Thyroid gland (tissue), 4 donors: Measurements from ENCODE around the gene KCNQ2.

Experiments used
- POLR2A ChIP-seq, 2 donors: fragments of 450-650 bp; IDR thresholded peaks; one replicate each; pipeline ENCODE4 v1.6.1; 2017; ENCODE audit warnings: antibody characterized with exemption in 2 of 2, mild to moderate bottlenecking in 2 of 2, moderate library complexity in 1 of 2
- TF ChIP-seq, protein P1 (sequence below), 6 experiments: fragments of 200-600 bp in 3 of 6; fragments of 450-650 bp in 3 of 6; sonication (generic) in 3 of 6; IDR thresholded peaks; one replicate each; pipeline ENCODE4 v1.5.1; 2016 to 2019; ENCODE audit warnings: antibody characterized with exemption in 6 of 6, mild to moderate bottlenecking in 2 of 6, inconsistent platforms in 1 of 6, moderate library complexity in 1 of 6

DNA sequence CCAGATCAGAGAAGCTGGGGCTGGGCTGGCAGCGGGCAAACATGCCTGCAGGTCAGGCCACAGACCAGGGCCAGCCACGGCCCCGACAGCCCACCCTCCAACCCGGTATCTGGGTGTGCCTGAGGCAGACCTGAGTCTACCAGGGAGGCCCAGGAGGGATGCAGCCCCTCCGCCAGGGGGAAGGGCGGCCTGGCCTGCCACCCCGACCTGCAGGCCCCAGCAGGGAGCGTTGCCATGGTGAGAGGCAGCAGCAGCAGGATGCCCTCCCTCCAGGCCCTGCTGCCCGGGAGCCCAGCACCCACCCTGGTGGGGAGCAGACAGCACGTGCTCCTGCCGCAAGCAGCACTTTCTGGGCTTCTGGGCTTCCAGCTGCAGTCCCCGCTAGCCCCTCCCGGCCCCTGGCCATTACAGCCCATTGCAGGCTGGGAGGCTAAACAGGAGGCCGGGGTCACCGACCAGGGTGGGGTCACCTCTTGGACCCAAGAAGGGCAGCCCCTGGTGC is 30.3 kb upstream of the KCNQ2 start:
- TF ChIP-seq, protein P1, sequence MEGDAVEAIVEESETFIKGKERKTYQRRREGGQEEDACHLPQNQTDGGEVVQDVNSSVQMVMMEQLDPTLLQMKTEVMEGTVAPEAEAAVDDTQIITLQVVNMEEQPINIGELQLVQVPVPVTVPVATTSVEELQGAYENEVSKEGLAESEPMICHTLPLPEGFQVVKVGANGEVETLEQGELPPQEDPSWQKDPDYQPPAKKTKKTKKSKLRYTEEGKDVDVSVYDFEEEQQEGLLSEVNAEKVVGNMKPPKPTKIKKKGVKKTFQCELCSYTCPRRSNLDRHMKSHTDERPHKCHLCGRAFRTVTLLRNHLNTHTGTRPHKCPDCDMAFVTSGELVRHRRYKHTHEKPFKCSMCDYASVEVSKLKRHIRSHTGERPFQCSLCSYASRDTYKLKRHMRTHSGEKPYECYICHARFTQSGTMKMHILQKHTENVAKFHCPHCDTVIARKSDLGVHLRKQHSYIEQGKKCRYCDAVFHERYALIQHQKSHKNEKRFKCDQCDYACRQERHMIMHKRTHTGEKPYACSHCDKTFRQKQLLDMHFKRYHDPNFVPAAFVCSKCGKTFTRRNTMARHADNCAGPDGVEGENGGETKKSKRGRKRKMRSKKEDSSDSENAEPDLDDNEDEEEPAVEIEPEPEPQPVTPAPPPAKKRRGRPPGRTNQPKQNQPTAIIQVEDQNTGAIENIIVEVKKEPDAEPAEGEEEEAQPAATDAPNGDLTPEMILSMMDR (IDR thresholded peaks at IDR 0.05): no peak
- no peak for TF ChIP-seq POLR2A (IDR thresholded peaks at IDR 0.05)
